GM12872 (cell line): ENCODE measurements around the gene HAGH.

Source experiments
- TF ChIP-seq, protein P1 (sequence below): IDR thresholded peaks from 3 replicates; pipeline ENCODE4 v1.5.1; 2011; ENCODE audit warnings: low read depth, mild to moderate bottlenecking, low read length, moderate library complexity; ENCODE audit not compliant: insufficient read depth

HAGH gene

DNA sequence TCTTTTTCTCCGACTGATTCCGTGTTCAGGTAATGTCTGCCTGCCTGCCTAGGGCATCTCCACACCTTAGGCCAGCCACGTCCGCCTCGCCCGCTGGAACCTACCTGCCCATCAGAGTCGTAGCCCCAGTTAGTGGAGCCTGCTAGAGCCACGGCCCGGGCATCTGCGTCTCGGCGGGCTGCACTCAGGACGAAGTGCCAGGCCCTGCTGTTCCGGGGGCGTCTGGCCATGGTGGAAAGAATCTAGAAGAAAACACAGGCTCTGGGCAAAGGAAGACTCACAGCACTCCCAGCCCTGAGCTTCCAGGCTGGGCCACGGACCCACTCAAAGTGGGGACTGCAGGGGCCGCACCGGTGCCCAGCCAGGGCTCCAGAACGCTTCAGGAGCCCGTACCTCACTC, 45.4 kb downstream of the HAGH start:
- TF ChIP-seq, protein P1, sequence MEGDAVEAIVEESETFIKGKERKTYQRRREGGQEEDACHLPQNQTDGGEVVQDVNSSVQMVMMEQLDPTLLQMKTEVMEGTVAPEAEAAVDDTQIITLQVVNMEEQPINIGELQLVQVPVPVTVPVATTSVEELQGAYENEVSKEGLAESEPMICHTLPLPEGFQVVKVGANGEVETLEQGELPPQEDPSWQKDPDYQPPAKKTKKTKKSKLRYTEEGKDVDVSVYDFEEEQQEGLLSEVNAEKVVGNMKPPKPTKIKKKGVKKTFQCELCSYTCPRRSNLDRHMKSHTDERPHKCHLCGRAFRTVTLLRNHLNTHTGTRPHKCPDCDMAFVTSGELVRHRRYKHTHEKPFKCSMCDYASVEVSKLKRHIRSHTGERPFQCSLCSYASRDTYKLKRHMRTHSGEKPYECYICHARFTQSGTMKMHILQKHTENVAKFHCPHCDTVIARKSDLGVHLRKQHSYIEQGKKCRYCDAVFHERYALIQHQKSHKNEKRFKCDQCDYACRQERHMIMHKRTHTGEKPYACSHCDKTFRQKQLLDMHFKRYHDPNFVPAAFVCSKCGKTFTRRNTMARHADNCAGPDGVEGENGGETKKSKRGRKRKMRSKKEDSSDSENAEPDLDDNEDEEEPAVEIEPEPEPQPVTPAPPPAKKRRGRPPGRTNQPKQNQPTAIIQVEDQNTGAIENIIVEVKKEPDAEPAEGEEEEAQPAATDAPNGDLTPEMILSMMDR: no peak

DNA sequence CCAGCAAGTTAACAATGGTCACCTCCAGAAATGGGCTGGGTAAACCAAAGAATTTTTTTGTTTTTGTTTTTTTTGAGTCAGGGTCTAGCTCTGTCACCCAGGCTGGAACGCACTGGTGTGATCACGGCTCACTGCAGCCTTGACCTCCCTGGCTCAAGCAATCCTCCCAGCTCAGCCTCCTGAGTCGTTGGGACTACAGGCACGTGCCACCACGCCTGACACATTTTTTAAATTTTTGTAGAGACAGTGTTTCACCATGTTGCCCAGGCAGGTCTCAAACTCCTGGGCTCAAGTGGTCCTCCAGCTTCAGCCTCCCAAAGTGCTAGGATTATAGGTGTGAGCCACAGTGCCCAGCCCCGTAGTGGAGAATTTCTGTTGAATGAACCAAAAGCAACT, 46.0 kb downstream of the HAGH start:
- TF ChIP-seq, protein P1: no peak

DNA sequence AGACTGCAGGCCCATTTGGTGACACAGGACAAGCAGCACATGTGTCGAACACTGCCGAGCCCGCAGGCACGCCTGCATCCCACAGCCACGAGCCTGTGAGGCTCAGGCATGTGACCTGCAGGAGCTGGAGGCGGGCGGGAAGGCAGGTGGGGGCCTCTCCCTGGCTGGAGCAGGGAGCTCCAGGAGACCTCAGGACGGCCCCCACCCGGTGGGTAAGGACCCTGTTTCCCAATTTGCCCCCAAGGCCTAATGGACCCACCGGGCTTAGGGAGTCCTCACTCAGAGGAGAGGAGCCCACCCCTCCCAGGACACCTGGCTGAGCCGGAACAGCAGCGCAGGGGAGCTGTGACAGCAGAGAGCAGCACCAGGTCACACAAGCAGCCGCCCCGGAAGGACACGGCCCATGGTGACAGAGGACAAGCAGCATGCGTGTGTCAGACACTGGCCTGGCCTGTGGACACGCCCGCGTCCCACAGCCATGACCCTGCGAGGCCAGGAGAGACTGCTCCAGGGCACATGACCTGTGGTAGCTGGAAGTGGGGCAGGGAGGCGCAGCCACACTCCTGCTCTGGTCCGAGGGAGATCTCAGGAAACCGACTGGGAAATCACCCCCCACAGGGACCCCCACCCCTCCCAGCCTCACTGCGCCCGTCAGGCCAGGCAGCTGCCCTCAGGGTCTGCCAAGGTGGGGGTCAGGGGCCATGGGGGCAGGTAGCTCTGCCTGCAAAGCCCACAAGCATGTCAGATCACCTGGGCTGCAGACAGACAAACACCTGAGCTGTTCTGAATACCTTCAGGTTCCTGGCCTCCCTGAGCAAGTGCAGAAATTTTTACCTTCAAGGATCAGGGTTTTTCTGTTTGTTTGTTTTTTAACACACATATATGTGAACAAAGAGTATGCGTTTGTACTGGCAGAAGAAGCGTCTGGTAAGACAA, 46.6 kb downstream of the HAGH start:
- TF ChIP-seq, protein P1: no peak

GRCh38 chr16:1779234-1779701, 47.4 kb downstream of the HAGH start:
- TF ChIP-seq, protein P1: no peak

DNA sequence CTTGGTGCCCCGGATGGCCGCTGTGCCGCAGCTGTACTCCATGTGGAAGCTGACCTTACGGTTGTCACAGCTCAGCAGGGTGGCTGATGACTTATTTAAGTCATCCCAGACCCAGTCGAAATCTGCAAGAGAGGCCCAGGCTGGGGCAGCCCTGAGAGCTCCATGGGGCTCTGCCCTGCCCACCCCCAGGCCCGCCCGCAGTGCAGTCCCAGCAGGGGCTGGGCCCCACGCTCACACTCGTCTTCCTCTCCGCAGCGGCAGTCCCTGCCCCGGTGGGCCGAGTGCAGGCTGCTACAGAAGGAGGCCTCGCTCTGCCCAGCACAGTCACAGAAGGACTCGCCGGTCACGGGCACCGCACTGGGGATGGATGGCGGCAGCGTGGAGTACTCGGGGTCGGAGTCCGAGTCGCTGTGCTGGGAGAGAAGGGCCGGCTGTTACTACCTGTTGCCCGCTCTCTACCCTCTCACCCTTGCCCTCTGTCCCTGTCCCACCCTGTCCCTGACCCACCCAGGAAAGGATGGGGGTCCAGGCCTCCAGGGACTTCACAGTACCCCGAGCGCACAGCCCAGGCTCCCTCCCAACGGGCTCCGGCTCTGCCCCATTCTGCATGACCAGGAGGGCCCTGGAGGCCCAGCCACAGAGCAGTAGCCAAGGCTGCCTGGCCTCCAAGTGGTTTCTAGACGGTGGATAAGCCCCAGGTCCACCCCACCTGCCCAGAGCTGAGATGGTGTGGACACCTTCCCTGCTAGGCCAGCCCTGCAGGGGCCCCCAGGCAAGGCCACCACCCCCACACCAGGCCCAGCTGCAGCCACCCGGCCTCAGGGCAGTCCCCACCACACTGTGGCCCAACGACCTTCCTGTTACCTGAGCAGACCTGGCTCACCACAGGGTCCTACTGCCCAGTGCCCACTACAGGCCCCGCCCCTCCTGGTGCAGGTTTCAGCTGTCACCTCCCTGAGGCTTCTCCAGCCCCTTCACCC, 48.1 kb downstream of the HAGH start:
- TF ChIP-seq, protein P1: no peak

GRCh38 chr16:1777375-1778199, 49.0 kb downstream of the HAGH start:
- TF ChIP-seq, protein P1: no peak
